ENCODE data around the gene FAM180B.
A peak's percentile ranks its signal among the peaks of the same experiment; 100 is the strongest.

Gene FAM180B

DNA sequence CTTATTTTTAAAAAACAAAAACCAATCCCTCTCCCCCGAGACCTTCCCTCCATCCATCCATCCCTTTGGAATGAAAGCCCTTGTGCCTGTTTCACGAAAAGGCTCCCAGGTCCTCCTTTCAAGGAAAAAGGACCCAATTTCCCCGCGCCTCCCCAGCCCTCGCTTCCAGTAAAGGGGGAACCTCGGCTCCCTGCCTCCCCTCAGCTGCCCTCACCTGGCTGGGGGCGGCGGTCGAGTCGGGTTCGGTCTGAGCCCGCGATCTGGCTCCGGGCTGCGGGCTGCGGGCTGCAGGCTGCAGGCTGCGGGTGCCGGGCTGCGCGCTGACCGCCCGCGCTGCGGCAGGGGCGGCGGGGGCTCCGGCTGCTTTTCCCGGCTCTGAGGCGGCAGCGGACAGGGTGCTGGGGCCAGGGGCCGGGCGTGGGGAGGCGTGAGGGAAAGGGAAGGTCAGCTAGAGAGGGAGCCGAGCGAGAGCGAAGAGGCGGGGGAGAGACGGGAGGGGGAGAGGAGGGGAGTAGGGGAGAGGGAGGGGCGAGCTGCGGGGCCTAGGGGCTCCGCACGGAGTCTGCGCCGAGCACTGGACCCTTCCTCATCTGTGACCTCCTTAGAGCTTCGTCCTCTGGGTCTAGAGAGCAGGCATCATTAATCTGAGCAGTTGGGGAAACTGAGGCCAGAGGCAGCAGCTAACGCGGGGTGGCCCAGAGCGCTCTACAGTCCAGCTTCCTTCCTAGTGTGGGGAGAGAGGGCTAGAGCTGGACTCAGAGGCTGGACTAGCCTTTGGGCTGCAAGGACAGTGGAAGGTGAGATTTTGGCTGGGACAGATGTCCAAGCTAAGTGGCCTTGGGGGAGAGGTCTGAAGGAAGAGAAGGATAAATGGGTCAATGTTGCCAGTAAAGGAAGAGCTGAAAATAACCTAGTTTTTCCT, 7.7 kb downstream of the FAM180B start, which contains the start of gene C1QTNF4:
TSS of gene C1QTNF4 (minus strand) at position 478 of the 922 bp plus-strand sequence. CDS start 3,601 bp downstream, outside the sequence.
- no peak for TF ChIP-seq CTCF (IDR thresholded peaks at IDR 0.05; ENCODE audit: low read depth, low read length)
- DNase-seq: peak; percentile 50
- Histone ChIP-seq H3K27ac (no peak within 1 kb of the TSS), H3K4me3 (ENCODE audit: low read depth, low read length) (peak within 1 kb of the TSS; percentile 51), H3K9me3 (ENCODE audit: severe bottlenecking) (no peaks in the 10 kb centered on the region), H3K36me3 (no peaks in the 10 kb centered on the region), H3K27me3 (ENCODE audit: insufficient read depth, low read depth, severe bottlenecking) (peaks cover 8% of the 10 kb centered on the region)

DNA sequence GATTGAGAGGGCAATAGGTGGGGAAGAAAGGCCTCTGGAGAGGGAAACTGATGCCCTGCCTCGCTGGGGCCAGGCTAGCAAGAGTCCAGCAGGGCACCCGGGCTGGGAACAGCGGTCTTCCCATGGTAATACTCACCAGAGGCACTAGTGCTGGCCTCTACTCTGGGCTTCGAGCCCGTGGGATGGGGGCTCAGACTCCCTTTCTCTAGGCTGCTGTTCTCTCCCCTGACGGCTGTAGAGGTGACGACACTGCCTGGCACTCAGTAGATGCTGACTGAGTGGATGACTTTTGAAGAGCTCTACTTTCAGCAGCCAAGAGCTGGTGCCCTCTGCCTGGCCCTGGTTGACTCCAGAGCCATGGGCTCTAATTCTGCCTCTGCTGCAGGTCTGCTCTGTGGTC, 8.6 kb downstream of the FAM180B start:
- no peaks in the 10 kb centered on the region for H3K36me3 ChIP-seq
- peaks cover 8% of the 10 kb centered on the region for H3K27me3 ChIP-seq (ENCODE audit: insufficient read depth, low read depth, severe bottlenecking)
- no peak overlapping the region for H3K4me3 ChIP-seq (ENCODE audit: low read depth, low read length)
- no peaks in the 10 kb centered on the region for H3K9me3 ChIP-seq (ENCODE audit: severe bottlenecking)
- TF ChIP-seq CTCF (IDR thresholded peaks at IDR 0.05; ENCODE audit: low read depth, low read length): no peak
- no peak overlapping the region for H3K27ac ChIP-seq
- DNase-seq: no peak

DNA sequence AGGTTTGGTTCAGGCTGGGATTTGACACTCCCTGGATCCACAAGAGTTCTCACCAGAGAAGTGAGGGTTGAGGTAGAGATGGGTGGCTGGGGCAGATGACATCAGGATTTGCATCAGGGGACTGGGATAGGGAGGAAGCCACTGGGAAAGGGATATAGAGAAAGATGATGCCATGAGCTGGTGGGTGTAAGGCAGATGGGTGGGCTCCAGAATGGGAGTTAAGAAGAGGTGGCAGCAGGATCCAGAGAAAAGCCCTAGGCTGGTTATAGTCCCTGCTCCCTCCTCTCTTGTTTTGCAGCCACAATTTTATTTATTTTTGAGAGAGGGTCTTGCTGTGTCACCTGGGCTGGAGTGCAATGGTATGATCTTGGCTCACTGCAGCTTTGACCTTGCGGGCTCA, 9.5 kb downstream of the FAM180B start:
- no peaks in the 10 kb centered on the region for H3K36me3 ChIP-seq
- no peak for TF ChIP-seq CTCF (IDR thresholded peaks at IDR 0.05; ENCODE audit: low read depth, low read length)
- no peak for DNase-seq

DNA sequence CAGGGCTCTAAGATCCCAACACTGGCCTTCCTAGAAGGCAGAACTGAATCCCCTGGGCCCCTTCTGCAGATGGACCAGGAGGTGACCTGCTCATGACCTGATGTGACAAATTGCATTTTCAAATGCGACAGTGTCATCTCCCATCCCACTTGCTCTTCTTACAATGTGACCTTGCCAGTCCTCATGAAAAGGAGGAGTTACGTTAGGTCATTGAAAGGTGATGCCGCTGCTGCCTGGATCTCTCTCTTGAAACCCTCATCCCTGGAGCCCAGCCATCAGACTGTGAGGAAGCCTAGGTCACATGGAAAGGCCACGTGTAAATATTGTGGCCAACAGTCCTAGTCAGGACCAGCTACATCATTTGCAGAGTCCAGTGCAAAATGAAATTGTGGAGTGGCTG, 13.4 kb downstream of the FAM180B start:
- Histone ChIP-seq H3K27ac (peak overlapping the region; percentile 71), H3K4me3 (ENCODE audit: low read depth, low read length) (peak overlapping the region; percentile 20; the same call in 1 of the 2 replicates), H3K36me3 (no peaks in the 10 kb centered on the region), H3K27me3 (ENCODE audit: insufficient read depth, low read depth, severe bottlenecking) (no peaks in the 10 kb centered on the region), H3K9me3 (ENCODE audit: severe bottlenecking) (no peaks in the 10 kb centered on the region)
- DNase-seq: peak; percentile 57
- TF ChIP-seq CTCF (IDR thresholded peaks at IDR 0.05; ENCODE audit: low read depth, low read length): no peak

More for the DNA sequence above, 9.5 kb downstream of the FAM180B start:
- Histone ChIP-seq H3K27me3 (ENCODE audit: insufficient read depth, low read depth, severe bottlenecking) (peaks cover 8% of the 10 kb centered on the region), H3K27ac (no peak overlapping the region), H3K4me3 (ENCODE audit: low read depth, low read length) (no peak overlapping the region), H3K9me3 (ENCODE audit: severe bottlenecking) (no peaks in the 10 kb centered on the region)

- no peaks in the 10 kb centered on the region for H3K27me3 ChIP-seq (ENCODE audit: insufficient read depth, low read depth, severe bottlenecking)
- no peaks in the 10 kb centered on the region for H3K9me3 ChIP-seq (ENCODE audit: severe bottlenecking)
- no peak overlapping the region for H3K27ac ChIP-seq
- H3K36me3 ChIP-seq: peaks cover 9% of the 10 kb centered on the region; the same call in 1 of the 2 replicates
- H3K4me3 ChIP-seq (ENCODE audit: low read depth, low read length): no peak overlapping the region
- TF ChIP-seq CTCF (IDR thresholded peaks at IDR 0.05; ENCODE audit: low read depth, low read length): no peak
- DNase-seq: no peak
Observed at GRCh38 chr11:47603295-47603694, 16.8 kb downstream of the FAM180B start.

All from WERI-Rb-1 (cell line).